Nephron (organoid): ENCODE results near the gene BRD3OS.

Source experiments
- H3K27ac Mint-ChIP-seq, 3 experiments: 2 replicates each; pipeline ENCODE4 v1.8.0; 2020; ENCODE audit warnings: mixed read lengths in 3 of 3, mild to moderate bottlenecking in 2 of 3, moderate library complexity in 1 of 3
- H3K27me3 Mint-ChIP-seq: 2 replicates; pipeline ENCODE4 v1.8.0; 2021; ENCODE audit warnings: low read depth, mild to moderate bottlenecking, moderate library complexity, mixed read lengths
- H3K36me3 Mint-ChIP-seq: 2 replicates; pipeline ENCODE4 v1.8.0; 2020; ENCODE audit warnings: low read depth, mixed read lengths
- H3K4me1 Mint-ChIP-seq: 2 replicates; pipeline ENCODE4 v1.8.0; 2020; ENCODE audit warnings: mixed read lengths
- H3K4me3 Mint-ChIP-seq, 3 experiments: 2 replicates each; pipeline ENCODE4 v1.8.0; 2020; ENCODE audit warnings: mild to moderate bottlenecking in 3 of 3, mixed read lengths in 3 of 3, moderate library complexity in 2 of 3
- H3K9me3 Mint-ChIP-seq: 2 replicates; pipeline ENCODE4 v1.8.0; 2020; ENCODE audit warnings: mixed read lengths
- CTCF ChIP-seq, 3 experiments: fragments of 200-600 bp; sonication (generic); IDR thresholded peaks; one replicate each; pipeline ENCODE4 v1.5.0; 2021; ENCODE audit warnings: antibody characterized with exemption in 3 of 3; ENCODE audit not compliant: unreplicated experiment in 3 of 3

BRD3OS gene

GRCh38 chr9:133995012-133995896, 30.0 kb upstream of the BRD3OS start:
- peak overlapping the region; percentile 53 to 61 (median 53) for H3K4me3 Mint-ChIP-seq
- H3K4me1 Mint-ChIP-seq, result peaks cover 18% of the 10 kb centered on the region
- H3K9me3 Mint-ChIP-seq, result no peaks in the 10 kb centered on the region
- no peaks in the 10 kb centered on the region for H3K36me3 Mint-ChIP-seq
- H3K27me3 Mint-ChIP-seq, result peaks cover 9% of the 10 kb centered on the region
- TF ChIP-seq CTCF (IDR thresholded peaks at IDR 0.05; ENCODE audit: unreplicated experiment in 3 of 3), result no peak
- no peak overlapping the region for H3K27ac Mint-ChIP-seq

GRCh38 chr9:133996531-133997520, 28.5 kb upstream of the BRD3OS start:
- H3K27me3 Mint-ChIP-seq, result peaks cover 15% of the 10 kb centered on the region
- no peak overlapping the region for H3K27ac Mint-ChIP-seq
- no peaks in the 10 kb centered on the region for H3K36me3 Mint-ChIP-seq
- H3K9me3 Mint-ChIP-seq, result no peaks in the 10 kb centered on the region
- H3K4me3 Mint-ChIP-seq, result no peak overlapping the region
- peaks cover 24% of the 10 kb centered on the region for H3K4me1 Mint-ChIP-seq
- no peak for TF ChIP-seq CTCF (IDR thresholded peaks at IDR 0.05; ENCODE audit: unreplicated experiment in 3 of 3)

DNA sequence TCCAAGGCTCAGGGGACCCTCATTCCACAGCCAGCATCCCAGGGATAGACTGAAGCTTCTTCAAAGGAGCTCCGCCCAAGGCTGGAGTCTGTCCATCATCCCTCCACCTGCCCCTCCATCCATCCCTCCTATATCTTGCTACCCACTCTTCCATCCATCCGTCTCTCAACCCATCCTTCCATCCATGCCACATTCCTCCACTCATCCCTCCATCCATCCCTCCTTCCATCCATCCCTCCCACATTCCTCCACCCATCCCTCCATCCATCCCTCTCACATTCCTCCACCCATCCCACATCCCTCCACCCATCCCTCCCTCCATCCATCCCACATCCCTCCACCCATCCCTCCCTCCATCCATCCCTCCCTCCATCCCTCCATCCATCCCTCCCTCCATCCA, 27.7 kb upstream of the BRD3OS start:
- H3K4me1 Mint-ChIP-seq, result peaks cover 24% of the 10 kb centered on the region
- no peak overlapping the region for H3K4me3 Mint-ChIP-seq
- H3K36me3 Mint-ChIP-seq, result no peaks in the 10 kb centered on the region
- no peak for TF ChIP-seq CTCF (IDR thresholded peaks at IDR 0.05; ENCODE audit: unreplicated experiment in 3 of 3)
- H3K9me3 Mint-ChIP-seq, result no peaks in the 10 kb centered on the region
- H3K27me3 Mint-ChIP-seq, result peaks cover 15% of the 10 kb centered on the region
- no peak overlapping the region for H3K27ac Mint-ChIP-seq

GRCh38 chr9:133998915-133999595, 26.2 kb upstream of the BRD3OS start:
- H3K9me3 Mint-ChIP-seq, result no peaks in the 10 kb centered on the region
- peak overlapping the region; percentile 45 to 80 (median 77) for H3K27ac Mint-ChIP-seq
- no peak for TF ChIP-seq CTCF (IDR thresholded peaks at IDR 0.05; ENCODE audit: unreplicated experiment in 3 of 3)
- H3K36me3 Mint-ChIP-seq, result no peaks in the 10 kb centered on the region
- peaks cover 23% of the 10 kb centered on the region for H3K4me1 Mint-ChIP-seq
- no peak overlapping the region for H3K4me3 Mint-ChIP-seq
- peaks cover 15% of the 10 kb centered on the region for H3K27me3 Mint-ChIP-seq

GRCh38 chr9:133999851-134000265, 25.4 kb upstream of the BRD3OS start:
- Mint-ChIP-seq H3K4me1 (peaks cover 18% of the 10 kb centered on the region), H3K9me3 (no peaks in the 10 kb centered on the region), H3K36me3 (no peaks in the 10 kb centered on the region), H3K27me3 (peaks cover 19% of the 10 kb centered on the region), H3K27ac (peak overlapping the region; percentile 45 to 80 (median 77)), H3K4me3 (peak overlapping the region in 1 of 3 experiments; percentile 6)
- no peak for TF ChIP-seq CTCF (IDR thresholded peaks at IDR 0.05; ENCODE audit: unreplicated experiment in 3 of 3)
